ENCODE results near the gene CNTNAP1.

The CNTNAP1 gene

DNA sequence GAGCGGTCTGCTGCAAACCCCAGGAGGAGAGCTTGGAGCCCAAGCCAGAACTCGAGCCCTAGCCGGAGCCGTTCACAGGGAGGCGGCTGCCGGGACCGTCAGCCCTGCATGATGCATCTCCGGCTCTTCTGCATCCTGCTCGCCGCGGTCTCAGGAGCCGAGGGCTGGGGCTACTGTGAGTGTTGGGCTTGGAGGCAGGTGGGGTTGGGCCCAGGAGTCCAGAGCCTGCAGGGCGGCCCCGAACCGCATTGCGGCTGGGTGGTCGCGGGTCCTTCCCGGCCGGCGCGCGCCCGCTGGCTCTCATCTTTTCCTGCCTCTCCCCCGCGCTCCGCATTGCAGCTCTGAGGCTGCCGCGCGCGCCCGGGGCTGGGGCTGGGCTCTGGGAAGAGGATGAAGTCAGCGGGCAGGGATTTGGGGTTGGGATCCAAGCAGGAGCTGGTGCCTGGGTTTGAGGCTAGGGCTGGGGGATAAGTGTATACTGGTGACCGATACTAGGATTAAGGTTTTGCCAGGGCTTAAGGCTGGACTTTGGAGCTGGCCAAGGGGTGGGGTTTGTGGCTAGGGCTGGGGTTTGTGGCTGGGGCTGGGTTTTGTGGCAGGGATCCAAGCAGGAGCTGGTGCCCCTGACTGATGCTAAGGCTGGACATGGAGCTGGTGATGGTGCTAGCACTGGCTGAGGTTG, 532 bp downstream of the CNTNAP1 start:
- H3K9me3 ChIP-seq (ENCODE audit: severe bottlenecking) = no peaks in the 10 kb centered on the region
- peak overlapping the region; percentile 32 for H3K4me3 ChIP-seq (ENCODE audit: severe bottlenecking)
- peak overlapping the region; percentile 11 for H3K27ac ChIP-seq (ENCODE audit: poor library complexity, severe bottlenecking)

GRCh38 chr17:42683407-42684034, 1.2 kb downstream of the CNTNAP1 start:
- no peak overlapping the region for H3K27ac ChIP-seq (ENCODE audit: poor library complexity, severe bottlenecking)
- no peaks in the 10 kb centered on the region for H3K36me3 ChIP-seq (ENCODE audit: low read depth)
- ATAC-seq (ENCODE audit: low read depth) (no peak), DNase-seq (ENCODE audit: low spot score) (no peak)
- peak overlapping the region; percentile 32 for H3K4me3 ChIP-seq (ENCODE audit: severe bottlenecking)
- H3K9me3 ChIP-seq (ENCODE audit: severe bottlenecking) = no peaks in the 10 kb centered on the region
- peaks cover 12% of the 10 kb centered on the region for H3K4me1 ChIP-seq (ENCODE audit: insufficient read depth, poor library complexity, severe bottlenecking)
- TF ChIP-seq, protein P1, sequence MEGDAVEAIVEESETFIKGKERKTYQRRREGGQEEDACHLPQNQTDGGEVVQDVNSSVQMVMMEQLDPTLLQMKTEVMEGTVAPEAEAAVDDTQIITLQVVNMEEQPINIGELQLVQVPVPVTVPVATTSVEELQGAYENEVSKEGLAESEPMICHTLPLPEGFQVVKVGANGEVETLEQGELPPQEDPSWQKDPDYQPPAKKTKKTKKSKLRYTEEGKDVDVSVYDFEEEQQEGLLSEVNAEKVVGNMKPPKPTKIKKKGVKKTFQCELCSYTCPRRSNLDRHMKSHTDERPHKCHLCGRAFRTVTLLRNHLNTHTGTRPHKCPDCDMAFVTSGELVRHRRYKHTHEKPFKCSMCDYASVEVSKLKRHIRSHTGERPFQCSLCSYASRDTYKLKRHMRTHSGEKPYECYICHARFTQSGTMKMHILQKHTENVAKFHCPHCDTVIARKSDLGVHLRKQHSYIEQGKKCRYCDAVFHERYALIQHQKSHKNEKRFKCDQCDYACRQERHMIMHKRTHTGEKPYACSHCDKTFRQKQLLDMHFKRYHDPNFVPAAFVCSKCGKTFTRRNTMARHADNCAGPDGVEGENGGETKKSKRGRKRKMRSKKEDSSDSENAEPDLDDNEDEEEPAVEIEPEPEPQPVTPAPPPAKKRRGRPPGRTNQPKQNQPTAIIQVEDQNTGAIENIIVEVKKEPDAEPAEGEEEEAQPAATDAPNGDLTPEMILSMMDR (IDR thresholded peaks at IDR 0.05; ENCODE audit: poor library complexity, severe bottlenecking) = no peak
- H3K27me3 ChIP-seq (ENCODE audit: insufficient read depth, poor library complexity, severe bottlenecking) = no peaks in the 10 kb centered on the region

More for the DNA sequence above, 532 bp downstream of the CNTNAP1 start:
- TF ChIP-seq, protein P1 (IDR thresholded peaks at IDR 0.05; ENCODE audit: poor library complexity, severe bottlenecking) = no peak
- Histone ChIP-seq H3K4me1 (ENCODE audit: insufficient read depth, poor library complexity, severe bottlenecking) (peaks cover 12% of the 10 kb centered on the region), H3K27me3 (ENCODE audit: insufficient read depth, poor library complexity, severe bottlenecking) (no peaks in the 10 kb centered on the region), H3K36me3 (ENCODE audit: low read depth) (no peaks in the 10 kb centered on the region)
- ATAC-seq (ENCODE audit: low read depth) (peak; percentile 43), DNase-seq (ENCODE audit: low spot score) (no peak)

DNA sequence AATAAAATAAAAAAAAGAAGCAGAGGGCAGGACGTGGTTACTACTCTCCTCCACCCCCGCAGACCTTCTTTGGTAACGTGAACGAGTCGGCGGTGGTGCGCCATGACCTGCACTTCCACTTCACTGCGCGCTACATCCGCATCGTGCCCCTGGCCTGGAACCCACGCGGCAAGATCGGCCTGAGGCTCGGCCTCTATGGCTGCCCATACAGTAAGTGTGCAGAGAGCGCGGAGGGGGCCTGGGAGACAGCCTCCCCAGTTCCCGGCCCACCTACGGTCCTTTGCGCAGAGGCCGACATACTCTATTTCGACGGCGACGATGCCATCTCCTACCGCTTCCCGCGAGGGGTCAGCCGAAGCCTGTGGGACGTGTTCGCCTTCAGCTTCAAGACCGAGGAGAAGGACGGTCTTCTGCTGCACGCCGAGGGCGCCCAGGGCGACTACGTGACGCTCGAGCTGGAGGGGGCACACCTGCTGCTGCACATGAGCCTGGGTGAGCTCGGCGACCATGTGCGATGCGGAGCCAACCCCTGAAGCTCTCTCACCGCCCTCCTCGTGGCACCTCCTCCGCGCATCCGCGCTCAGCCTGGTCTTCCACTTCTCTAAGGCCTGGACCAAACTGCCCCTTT, 2.7 kb downstream of the CNTNAP1 start:
- ATAC-seq (ENCODE audit: low read depth) (no peak), DNase-seq (ENCODE audit: low spot score) (no peak)
- H3K9me3 ChIP-seq (ENCODE audit: severe bottlenecking) = no peaks in the 10 kb centered on the region
- H3K4me1 ChIP-seq (ENCODE audit: insufficient read depth, poor library complexity, severe bottlenecking) = peaks cover 7% of the 10 kb centered on the region
- TF ChIP-seq, protein P1 (IDR thresholded peaks at IDR 0.05; ENCODE audit: poor library complexity, severe bottlenecking) = no peak
- no peak overlapping the region for H3K27ac ChIP-seq (ENCODE audit: poor library complexity, severe bottlenecking)
- no peaks in the 10 kb centered on the region for H3K36me3 ChIP-seq (ENCODE audit: low read depth)
- no peak overlapping the region for H3K4me3 ChIP-seq (ENCODE audit: severe bottlenecking)
- no peaks in the 10 kb centered on the region for H3K27me3 ChIP-seq (ENCODE audit: insufficient read depth, poor library complexity, severe bottlenecking)

DNA sequence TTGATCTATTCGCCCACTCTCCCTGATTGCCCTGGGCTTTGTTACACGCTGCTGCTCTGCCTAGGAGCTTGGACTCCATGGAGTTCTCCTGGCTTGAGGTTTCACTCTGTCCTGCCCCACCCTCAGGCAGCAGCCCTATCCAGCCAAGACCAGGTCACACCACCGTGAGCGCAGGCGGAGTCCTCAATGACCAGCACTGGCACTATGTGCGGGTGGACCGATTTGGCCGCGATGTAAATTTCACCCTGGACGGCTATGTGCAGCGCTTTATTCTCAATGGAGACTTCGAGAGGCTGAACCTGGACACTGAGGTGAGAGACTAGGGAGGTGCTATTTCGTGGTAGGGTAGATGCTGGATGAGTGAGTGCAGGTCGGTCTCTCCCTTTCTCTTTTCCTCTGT, 3.5 kb downstream of the CNTNAP1 start:
- no peak overlapping the region for H3K4me3 ChIP-seq (ENCODE audit: severe bottlenecking)
- H3K4me1 ChIP-seq (ENCODE audit: insufficient read depth, poor library complexity, severe bottlenecking) = no peaks in the 10 kb centered on the region
- H3K27me3 ChIP-seq (ENCODE audit: insufficient read depth, poor library complexity, severe bottlenecking) = no peaks in the 10 kb centered on the region
- ATAC-seq (ENCODE audit: low read depth) (no peak), DNase-seq (ENCODE audit: low spot score) (no peak)
- no peak overlapping the region for H3K27ac ChIP-seq (ENCODE audit: poor library complexity, severe bottlenecking)
- no peaks in the 10 kb centered on the region for H3K36me3 ChIP-seq (ENCODE audit: low read depth)
- H3K9me3 ChIP-seq (ENCODE audit: severe bottlenecking) = no peaks in the 10 kb centered on the region
- TF ChIP-seq, protein P1 (IDR thresholded peaks at IDR 0.05; ENCODE audit: poor library complexity, severe bottlenecking) = no peak

Measured in RWPE2 (cell line).